Measurements from ENCODE around the gene HOXD1. TPM values are rescaled to one million over a fixed set of nuclear protein-coding genes. Genes with fewer than 3 reads are reported as not detected.

HOXD1 gene
- total and polyA plus RNA-seq, 2 of the 4 experiments (the other 2 are of a cell fraction) = not detected

GRCh38 chr2:176237456-176237855 lies 49.0 kb downstream of the HOXD1 start:
- no peak overlapping the region for H3K9ac ChIP-seq (ENCODE audit: low read depth, low read length)
- no peaks in the 10 kb centered on the region for H4K20me1 ChIP-seq (ENCODE audit: insufficient read depth, low read length)
- H4K5ac ChIP-seq (ENCODE audit: low read depth, low read length) = no peak overlapping the region
- H3K18ac ChIP-seq (ENCODE audit: low read depth, low read length) = no peak overlapping the region
- ChIA-PET CTCF (no interaction called here), POLR2A (ENCODE audit: unreplicated experiment) (no interaction called here)
- TF ChIP-seq RCOR1 (IDR thresholded peaks at IDR 0.05; ENCODE audit: insufficient replicate concordance, low read length) (no peak), CEBPB (IDR thresholded peaks at IDR 0.05; ENCODE audit: low read depth, low read length) (no peak), BHLHE40 (IDR thresholded peaks at IDR 0.05; ENCODE audit: low read depth, low read length) (no peak), CHD1 (IDR thresholded peaks at IDR 0.05; ENCODE audit: low read depth, low read length) (no peak), RAD21 (IDR thresholded peaks at IDR 0.05; ENCODE audit: low read length) (no peak), MAFK (IDR thresholded peaks at IDR 0.05; ENCODE audit: low read depth, low read length) (no peak), USF2 (IDR thresholded peaks at IDR 0.05; ENCODE audit: low read depth, low read length) (no peak), CTCF (conservative IDR thresholded peaks at IDR 0.05; ENCODE audit: low read depth, low read length) (no peak), MXI1 (IDR thresholded peaks at IDR 0.05; ENCODE audit: borderline replicate concordance, low read depth, low read length) (no peak)
- no peaks in the 10 kb centered on the region for H3K79me1 ChIP-seq (ENCODE audit: low read depth in 1 of 2, low read length in 2 of 2)
- dilution Hi-C loops (cut with HindIII; ENCODE audit: low sequenced_read_pairs, unreplicated experiment) (no loop called here), in situ Hi-C loops (cut with MboI; ENCODE audit: low sequenced_read_pairs) (no loop called here), intact Hi-C loops (cut with micrococcal nuclease) (loop anchor here (2.0 kb wide), 1 partner anchor 33 kb away; no protein-coding TSS in a partner anchor)
- no peak overlapping the region for H2AK5ac ChIP-seq (ENCODE audit: low read depth, low read length)
- ATAC-seq (ENCODE audit: low read depth) (no peak), DNase-seq (no peak)
- no peak overlapping the region for H2AFZ ChIP-seq (replicated peaks; ENCODE audit: low read length, poor library complexity)
- no peak overlapping the region for H4K8ac ChIP-seq (ENCODE audit: low read depth in 2 of 2, low read length in 2 of 2)
- H3K56ac ChIP-seq (ENCODE audit: extremely low read depth, insufficient read depth, low read length) = no peak overlapping the region
- no peak overlapping the region for H4K91ac ChIP-seq (ENCODE audit: insufficient read depth, low read depth, low read length)
- BruUV-seq (replicated peaks) = no TSS peak
- peaks cover 3% of the 10 kb centered on the region; the same call in 1 of the 2 replicates for H3K27me3 ChIP-seq (ENCODE audit: control insufficient read depth, insufficient read depth, low read length)
- H3K9me3 ChIP-seq (ENCODE audit: control insufficient read depth, insufficient read depth, low read length) = no peaks in the 10 kb centered on the region
- H2AK9ac ChIP-seq (replicated peaks; ENCODE audit: low read depth, low read length, poor library complexity) = no peak overlapping the region
- H2BK15ac ChIP-seq (ENCODE audit: low read depth, low read length) = no peak overlapping the region
- no peak overlapping the region for H2BK120ac ChIP-seq (ENCODE audit: low read depth, low read length)
- H3K4me1 ChIP-seq (ENCODE audit: control insufficient read depth, insufficient read depth, low read length) = no peaks in the 10 kb centered on the region
- no peaks in the 10 kb centered on the region for H3K9me1 ChIP-seq (ENCODE audit: insufficient read depth, low read length)
- H3K4me2 ChIP-seq (ENCODE audit: low read depth, low read length) = no peak overlapping the region
- H3K23ac ChIP-seq (ENCODE audit: low read depth, low read length) = no peak overlapping the region
- no CpG with 5 or more reads among the region's 4 CpGs for WGBS, 2 experiments (ENCODE audit: extremely low coverage in 2 of 2, insufficient read length in 1 of 2)
- no peak overlapping the region for H3K27ac ChIP-seq (ENCODE audit: insufficient read depth, low read length)
- H3K36me3 ChIP-seq (ENCODE audit: control insufficient read depth, insufficient read depth, low read length) = no peaks in the 10 kb centered on the region
- no peak overlapping the region for H3K4me3 ChIP-seq (ENCODE audit: insufficient read depth, low read depth, low read length)
- no peak overlapping the region for H2BK20ac ChIP-seq (ENCODE audit: low read depth, low read length)
- H3K14ac ChIP-seq (replicated peaks; ENCODE audit: low read depth, low read length) = no peak overlapping the region
- no peak overlapping the region for H2BK5ac ChIP-seq (ENCODE audit: low read depth, low read length, poor library complexity, severe bottlenecking)
- H3K4ac ChIP-seq (ENCODE audit: low read depth, low read length) = no peak overlapping the region

Measured in IMR-90 (cell line).